Nephron (organoid): ENCODE measurements around the gene VASP.

ENCODE experiments used
- H3K27ac Mint-ChIP-seq, 3 experiments: 2 replicates each; pipeline ENCODE4 v1.8.0; 2020; ENCODE audit warnings: mixed read lengths in 3 of 3, mild to moderate bottlenecking in 2 of 3, moderate library complexity in 1 of 3
- H3K27me3 Mint-ChIP-seq: 2 replicates; pipeline ENCODE4 v1.8.0; 2021; ENCODE audit warnings: low read depth, mild to moderate bottlenecking, moderate library complexity, mixed read lengths
- H3K36me3 Mint-ChIP-seq: 2 replicates; pipeline ENCODE4 v1.8.0; 2020; ENCODE audit warnings: low read depth, mixed read lengths
- H3K4me1 Mint-ChIP-seq: 2 replicates; pipeline ENCODE4 v1.8.0; 2020; ENCODE audit warnings: mixed read lengths
- H3K4me3 Mint-ChIP-seq, 3 experiments: 2 replicates each; pipeline ENCODE4 v1.8.0; 2020; ENCODE audit warnings: mild to moderate bottlenecking in 3 of 3, mixed read lengths in 3 of 3, moderate library complexity in 2 of 3
- H3K9me3 Mint-ChIP-seq: 2 replicates; pipeline ENCODE4 v1.8.0; 2020; ENCODE audit warnings: mixed read lengths
- TF ChIP-seq, protein P1 (sequence below), 3 experiments: fragments of 200-600 bp; sonication (generic); IDR thresholded peaks; one replicate each; pipeline ENCODE4 v1.5.0; 2021; ENCODE audit warnings: antibody characterized with exemption in 3 of 3; ENCODE audit not compliant: unreplicated experiment in 3 of 3

VASP gene

DNA sequence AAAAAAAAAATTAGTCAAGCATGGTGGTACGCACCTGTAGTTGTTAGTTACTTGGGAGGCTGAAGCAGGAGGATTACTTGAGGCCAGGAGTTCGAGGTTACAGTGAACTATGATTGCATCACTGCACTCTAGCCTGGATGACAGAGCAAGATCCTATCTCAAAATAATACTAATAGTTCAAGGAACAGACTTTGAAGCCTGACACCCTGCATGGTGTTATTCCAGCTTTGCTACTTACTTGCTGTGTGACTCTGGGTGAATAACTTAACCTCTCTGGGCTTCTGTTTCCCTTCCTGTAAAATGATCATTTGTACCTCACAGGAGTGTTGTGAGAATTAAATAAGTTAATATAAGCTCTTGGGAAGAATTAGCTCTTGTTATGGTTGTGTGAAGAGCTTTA lies 43.0 kb upstream of the VASP start:
- peaks cover 20% of the 10 kb centered on the region for H3K27me3 Mint-ChIP-seq
- TF ChIP-seq, protein P1, sequence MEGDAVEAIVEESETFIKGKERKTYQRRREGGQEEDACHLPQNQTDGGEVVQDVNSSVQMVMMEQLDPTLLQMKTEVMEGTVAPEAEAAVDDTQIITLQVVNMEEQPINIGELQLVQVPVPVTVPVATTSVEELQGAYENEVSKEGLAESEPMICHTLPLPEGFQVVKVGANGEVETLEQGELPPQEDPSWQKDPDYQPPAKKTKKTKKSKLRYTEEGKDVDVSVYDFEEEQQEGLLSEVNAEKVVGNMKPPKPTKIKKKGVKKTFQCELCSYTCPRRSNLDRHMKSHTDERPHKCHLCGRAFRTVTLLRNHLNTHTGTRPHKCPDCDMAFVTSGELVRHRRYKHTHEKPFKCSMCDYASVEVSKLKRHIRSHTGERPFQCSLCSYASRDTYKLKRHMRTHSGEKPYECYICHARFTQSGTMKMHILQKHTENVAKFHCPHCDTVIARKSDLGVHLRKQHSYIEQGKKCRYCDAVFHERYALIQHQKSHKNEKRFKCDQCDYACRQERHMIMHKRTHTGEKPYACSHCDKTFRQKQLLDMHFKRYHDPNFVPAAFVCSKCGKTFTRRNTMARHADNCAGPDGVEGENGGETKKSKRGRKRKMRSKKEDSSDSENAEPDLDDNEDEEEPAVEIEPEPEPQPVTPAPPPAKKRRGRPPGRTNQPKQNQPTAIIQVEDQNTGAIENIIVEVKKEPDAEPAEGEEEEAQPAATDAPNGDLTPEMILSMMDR (IDR thresholded peaks at IDR 0.05; ENCODE audit: unreplicated experiment in 3 of 3) = no peak
- H3K4me3 Mint-ChIP-seq = peak overlapping the region in 1 of 3 experiments; percentile 8
- peaks cover 6% of the 10 kb centered on the region for H3K4me1 Mint-ChIP-seq
- no peaks in the 10 kb centered on the region for H3K36me3 Mint-ChIP-seq
- H3K9me3 Mint-ChIP-seq = no peaks in the 10 kb centered on the region
- H3K27ac Mint-ChIP-seq = no peak overlapping the region

DNA sequence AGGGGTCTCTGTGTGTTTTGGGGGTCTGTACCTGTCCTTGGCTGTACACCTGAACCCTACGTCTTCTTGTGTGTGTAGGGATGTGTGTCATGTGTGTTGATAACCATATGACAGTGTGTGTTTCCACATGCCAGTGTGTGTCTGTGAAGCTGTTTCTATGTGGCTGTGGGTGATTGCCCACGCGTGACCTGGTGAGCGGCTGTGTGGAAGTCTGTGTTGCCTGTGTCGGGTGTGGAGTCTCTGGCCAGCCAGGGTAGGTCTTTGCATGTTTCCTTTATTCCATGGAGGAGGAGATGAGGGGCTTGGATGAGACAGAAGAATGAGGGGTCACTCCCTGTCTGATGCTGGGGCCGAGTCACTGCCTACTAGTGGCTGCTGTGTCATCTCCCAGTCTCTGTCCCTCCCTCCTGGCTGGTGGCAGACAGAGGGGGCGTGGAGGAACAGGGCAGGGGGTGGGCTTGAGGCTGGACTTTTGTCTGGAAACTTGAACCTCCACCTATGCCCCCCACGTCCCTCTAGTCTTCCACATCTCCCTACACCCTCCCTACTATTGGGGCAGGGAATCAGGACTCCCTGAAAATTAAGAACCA lies 42.3 kb upstream of the VASP start:
- peaks cover 20% of the 10 kb centered on the region for H3K27me3 Mint-ChIP-seq
- H3K36me3 Mint-ChIP-seq = no peaks in the 10 kb centered on the region
- TF ChIP-seq, protein P1 (IDR thresholded peaks at IDR 0.05; ENCODE audit: unreplicated experiment in 3 of 3) = no peak
- no peaks in the 10 kb centered on the region for H3K9me3 Mint-ChIP-seq
- peaks cover 6% of the 10 kb centered on the region for H3K4me1 Mint-ChIP-seq
- H3K4me3 Mint-ChIP-seq = peak overlapping the region in 2 of 3 experiments; percentile 5 to 8
- no peak overlapping the region for H3K27ac Mint-ChIP-seq

DNA sequence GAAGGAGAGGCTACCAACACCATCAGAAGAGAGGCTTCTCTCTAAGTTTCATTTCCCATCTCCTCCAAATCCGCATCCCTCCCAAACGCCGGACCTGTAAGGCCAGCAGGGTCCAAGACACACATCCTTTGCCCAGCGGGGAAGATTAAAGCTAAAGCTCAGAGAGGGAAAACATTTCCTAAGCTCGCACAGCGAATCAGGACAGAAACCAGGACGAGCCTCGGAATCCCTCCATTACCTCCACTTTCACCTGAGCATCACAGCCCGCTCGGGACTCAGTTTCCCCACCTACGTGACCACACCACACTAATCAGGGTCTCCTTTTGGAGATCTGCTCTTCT lies 40.2 kb upstream of the VASP start:
- peak overlapping the region; percentile 90 to 95 (median 94) for H3K4me3 Mint-ChIP-seq

DNA sequence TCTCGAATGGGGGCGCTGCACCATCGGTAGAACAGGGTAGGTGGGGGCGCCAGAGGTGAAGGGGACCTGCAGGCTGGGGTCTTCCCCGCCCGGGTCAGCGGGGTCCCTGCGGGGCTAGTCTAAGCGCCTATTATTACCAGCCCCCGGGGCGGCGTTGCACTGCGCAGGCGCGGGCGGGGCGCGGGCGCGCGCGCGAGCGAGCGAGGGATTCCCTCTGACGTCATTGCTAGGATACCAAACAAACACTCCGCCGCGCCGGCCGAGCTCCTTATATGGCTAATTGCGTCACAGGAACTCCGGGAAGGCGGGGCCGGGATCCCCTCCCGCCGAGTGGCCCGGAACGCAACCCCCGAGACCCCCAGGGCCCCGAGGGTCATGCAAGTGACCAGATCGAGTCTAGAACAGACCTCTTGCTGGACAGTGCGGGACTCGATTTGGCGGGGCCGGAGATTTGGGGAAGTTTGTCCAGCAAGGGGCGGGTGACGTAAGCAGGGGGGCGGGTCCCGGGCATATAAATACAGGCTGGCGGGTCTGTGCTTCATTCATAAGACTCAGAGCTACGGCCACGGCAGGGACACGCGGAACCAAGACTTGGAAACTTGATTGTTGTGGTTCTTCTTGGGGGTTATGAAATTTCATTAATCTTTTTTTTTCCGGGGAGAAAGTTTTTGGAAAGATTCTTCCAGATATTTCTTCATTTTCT lies 39.7 kb upstream of the VASP start, which contains the start of gene FOSB:
TSS of gene FOSB (plus strand) at position 541 of the 703 bp plus-strand sequence. CDS start 591 bp downstream, outside the sequence.
- Mint-ChIP-seq H3K27ac (peak within 1 kb of the TSS in 2 of 3 experiments; percentile 22 to 47), H3K4me3 (peak within 1 kb of the TSS; percentile 90 to 95 (median 94)), H3K27me3 (peaks cover 39% of the 10 kb centered on the region), H3K4me1 (peaks cover 8% of the 10 kb centered on the region), H3K36me3 (no peaks in the 10 kb centered on the region), H3K9me3 (no peaks in the 10 kb centered on the region)
- TF ChIP-seq, protein P1 (IDR thresholded peaks at IDR 0.05; ENCODE audit: unreplicated experiment in 3 of 3) = no peak

More for the DNA sequence above, 40.2 kb upstream of the VASP start:
- TF ChIP-seq, protein P1 (IDR thresholded peaks at IDR 0.05; ENCODE audit: unreplicated experiment in 3 of 3) = peak in 1 of 3 experiments; percentile 12
- Mint-ChIP-seq H3K4me1 (peaks cover 6% of the 10 kb centered on the region), H3K36me3 (no peaks in the 10 kb centered on the region), H3K9me3 (no peaks in the 10 kb centered on the region), H3K27me3 (peaks cover 34% of the 10 kb centered on the region), H3K27ac (no peak overlapping the region)

DNA sequence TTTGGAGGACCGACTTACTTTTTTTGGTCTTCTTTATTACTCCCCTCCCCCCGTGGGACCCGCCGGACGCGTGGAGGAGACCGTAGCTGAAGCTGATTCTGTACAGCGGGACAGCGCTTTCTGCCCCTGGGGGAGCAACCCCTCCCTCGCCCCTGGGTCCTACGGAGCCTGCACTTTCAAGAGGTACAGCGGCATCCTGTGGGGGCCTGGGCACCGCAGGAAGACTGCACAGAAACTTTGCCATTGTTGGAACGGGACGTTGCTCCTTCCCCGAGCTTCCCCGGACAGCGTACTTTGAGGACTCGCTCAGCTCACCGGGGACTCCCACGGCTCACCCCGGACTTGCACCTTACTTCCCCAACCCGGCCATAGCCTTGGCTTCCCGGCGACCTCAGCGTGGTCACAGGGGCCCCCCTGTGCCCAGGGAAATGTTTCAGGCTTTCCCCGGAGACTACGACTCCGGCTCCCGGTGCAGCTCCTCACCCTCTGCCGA lies 39.1 kb upstream of the VASP start:
- TF ChIP-seq, protein P1 (IDR thresholded peaks at IDR 0.05; ENCODE audit: unreplicated experiment in 3 of 3) = no peak
- Mint-ChIP-seq H3K27ac (peak overlapping the region in 2 of 3 experiments; percentile 22 to 47), H3K27me3 (peaks cover 45% of the 10 kb centered on the region), H3K4me3 (peak overlapping the region; percentile 90 to 95 (median 94)), H3K4me1 (peaks cover 12% of the 10 kb centered on the region), H3K9me3 (no peaks in the 10 kb centered on the region), H3K36me3 (no peaks in the 10 kb centered on the region)
